Thymus (tissue), 11 donors: ENCODE data around the gene AUTS2. TPM values are rescaled to one million over a fixed set of nuclear protein-coding genes. Genes with fewer than 3 reads are reported as not detected.

Experiments
- DNase-seq, 9 donors: peaks; one replicate each; pipeline ENCODE4 v3.0.0-alpha.2; 2013; ENCODE audit warnings: low spot score in 9 of 9, low read depth in 6 of 9, missing footprints in 1 of 9
- H3K27ac ChIP-seq, 2 donors: one replicate each; pipeline ENCODE4 v1.5.1; 2013; ENCODE audit warnings: control low read depth in 1 of 2, low read depth in 1 of 2, low read length in 1 of 2, mild to moderate bottlenecking in 1 of 2, moderate library complexity in 1 of 2
- H3K27me3 ChIP-seq, 2 donors: one replicate each; pipeline ENCODE4 v1.5.1; 2013; ENCODE audit warnings: low read length in 1 of 2; ENCODE audit not compliant: control insufficient read depth in 2 of 2, insufficient read depth in 1 of 2
- H3K36me3 ChIP-seq, 2 donors: one replicate each; pipeline ENCODE4 v1.5.1; 2013; ENCODE audit warnings: low read length in 1 of 2, mild to moderate bottlenecking in 1 of 2, moderate library complexity in 1 of 2; ENCODE audit not compliant: control insufficient read depth in 2 of 2, insufficient read depth in 2 of 2
- H3K4me1 ChIP-seq, 2 donors: one replicate each; pipeline ENCODE4 v1.5.1; 2013; ENCODE audit warnings: low read length in 2 of 2; ENCODE audit not compliant: control insufficient read depth in 2 of 2, insufficient read depth in 2 of 2
- H3K4me3 ChIP-seq, 2 donors: one replicate each; pipeline ENCODE4 v1.5.1; 2013; ENCODE audit warnings: low read length in 2 of 2, control low read depth in 1 of 2, mild to moderate bottlenecking in 1 of 2
- H3K9me3 ChIP-seq, 2 donors: one replicate each; pipeline ENCODE4 v1.5.1; 2013; ENCODE audit warnings: low read length in 1 of 2, mild to moderate bottlenecking in 1 of 2; ENCODE audit not compliant: control insufficient read depth in 2 of 2, insufficient read depth in 1 of 2
- WGBS: extraction: QIAGEN DNeasy Blood & Tissue Kit; methylation state at CpG from one replicate; pipeline ENCODE4 v1.1.7; 2013; 5-methylcytosine and 5-hydroxymethylcytosine counted together
- polyA plus RNA-seq: library from polyadenylated mRNA; stranded (reverse); fragments of 200-250 nt; gene quantifications from one replicate; pipeline ENCODE4 v1.2.3, GENCODE V29; 2013
- total RNA-seq: library from RNA; stranded (reverse); fragments of 120-200 nt; gene quantifications from one replicate; pipeline ENCODE4 v1.2.4, GENCODE V29; 2013
- donor health status: healthy.

The AUTS2 gene
- total and polyA plus RNA-seq, 2 donors, result 9.2 to 17.1 TPM

DNA sequence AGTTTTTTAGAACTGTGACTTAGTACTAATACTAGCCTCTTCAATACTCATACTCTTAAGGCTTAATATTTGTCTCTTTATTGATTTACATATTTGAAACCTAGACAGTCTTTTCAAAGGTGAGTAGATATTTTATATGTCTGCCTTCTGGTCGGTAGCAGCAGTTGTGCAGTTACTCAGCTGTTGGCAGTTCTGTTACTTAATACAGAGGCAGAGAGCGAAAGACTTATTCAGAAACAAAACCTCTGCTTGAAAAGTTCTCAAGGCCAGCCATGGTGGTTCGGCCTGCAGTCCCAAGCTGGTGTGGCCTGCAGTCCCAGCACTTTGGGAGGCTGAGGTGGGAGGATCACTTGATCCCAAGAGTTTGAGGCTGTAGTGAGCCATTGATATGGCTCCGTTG, 84.2 kb downstream of the AUTS2 start:
- WGBS, result 88% methylated on average over 4 of the region's 4 CpGs
- no peak overlapping the region for H3K4me3 ChIP-seq
- H3K36me3 ChIP-seq, result no peaks in the 10 kb centered on the region
- H3K27ac ChIP-seq, result no peak overlapping the region
- H3K27me3 ChIP-seq, result no peaks in the 10 kb centered on the region
- no peaks in the 10 kb centered on the region for H3K9me3 ChIP-seq
- H3K4me1 ChIP-seq, result peaks cover 0 to 8% of the 10 kb centered on the region in 2 donors
- DNase-seq, result no peak

DNA sequence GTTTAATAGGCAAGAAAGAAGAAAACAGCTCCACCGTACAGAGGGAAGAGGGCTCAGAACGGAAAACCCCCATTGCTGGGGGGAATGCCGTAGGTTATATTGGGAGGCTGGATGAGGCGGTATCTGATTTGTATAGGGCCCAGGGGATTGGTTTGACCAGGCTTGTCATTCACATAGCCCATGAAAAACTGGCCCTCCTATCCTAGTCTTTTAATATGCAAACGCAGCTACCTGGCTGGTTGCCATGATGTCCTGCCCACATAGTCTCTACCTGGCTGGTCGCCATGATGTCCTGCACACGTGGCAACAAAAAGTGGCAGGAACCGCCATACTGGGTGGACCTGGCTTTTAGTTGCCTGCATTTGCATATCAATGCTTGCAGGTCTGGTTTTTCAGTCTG, 84.7 kb downstream of the AUTS2 start:
- H3K9me3 ChIP-seq, result no peaks in the 10 kb centered on the region
- H3K27me3 ChIP-seq, result no peaks in the 10 kb centered on the region
- no peaks in the 10 kb centered on the region for H3K36me3 ChIP-seq
- H3K27ac ChIP-seq, result no peak overlapping the region
- H3K4me3 ChIP-seq, result no peak overlapping the region
- 98% methylated on average over 8 of the region's 8 CpGs for WGBS
- H3K4me1 ChIP-seq, result peaks cover 0 to 5% of the 10 kb centered on the region in 2 donors
- DNase-seq, result no peak

DNA sequence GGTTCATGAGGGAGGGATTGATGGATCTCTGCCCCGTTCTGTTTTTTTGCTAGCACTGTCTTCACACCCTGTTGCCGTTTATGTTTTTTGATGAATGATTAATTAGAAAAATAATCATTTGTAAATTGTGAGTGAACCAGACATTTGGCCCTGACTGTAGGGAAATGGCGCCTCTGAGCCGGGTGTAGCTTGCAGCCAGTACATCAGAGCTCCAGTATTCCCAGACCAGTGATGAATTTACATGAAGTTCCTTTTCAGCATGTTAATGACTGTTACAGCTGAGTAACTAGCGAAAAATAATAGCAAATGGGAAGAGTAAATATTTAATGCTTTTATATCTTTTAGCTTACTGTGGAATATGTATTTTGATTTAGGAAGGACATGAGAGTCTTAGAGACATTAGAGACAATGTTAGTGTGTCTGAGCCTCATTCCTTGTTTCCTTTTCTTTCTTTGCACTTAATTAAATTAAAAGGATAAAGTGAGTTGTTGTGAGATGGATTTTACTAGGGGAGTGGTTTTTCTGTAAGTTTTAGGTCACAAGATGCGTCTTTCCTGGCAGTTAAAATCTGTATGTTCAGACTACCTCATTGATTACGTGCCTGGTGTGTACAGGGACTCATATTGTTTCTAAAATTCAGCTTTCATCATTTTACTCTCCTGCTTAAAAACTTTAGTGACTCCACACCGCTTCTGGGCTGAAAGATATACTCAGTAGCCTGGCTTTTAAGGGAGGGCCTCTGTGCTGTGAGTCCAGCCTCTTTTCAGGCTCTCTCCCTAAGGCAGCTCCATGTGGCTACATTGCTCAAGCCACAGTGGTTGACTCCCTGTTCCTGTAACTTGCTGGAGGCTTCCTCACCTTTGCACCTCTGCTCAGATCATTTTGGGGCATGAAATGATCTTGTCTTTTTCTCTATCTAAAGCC, 86.4 kb downstream of the AUTS2 start:
- H3K36me3 ChIP-seq, result no peaks in the 10 kb centered on the region
- no peak overlapping the region for H3K4me3 ChIP-seq
- H3K4me1 ChIP-seq, result no peaks in the 10 kb centered on the region
- no peaks in the 10 kb centered on the region for H3K9me3 ChIP-seq
- no peak overlapping the region for H3K27ac ChIP-seq
- no peaks in the 10 kb centered on the region for H3K27me3 ChIP-seq
- 98% methylated on average over 8 of the region's 8 CpGs for WGBS
- DNase-seq, result no peak

DNA sequence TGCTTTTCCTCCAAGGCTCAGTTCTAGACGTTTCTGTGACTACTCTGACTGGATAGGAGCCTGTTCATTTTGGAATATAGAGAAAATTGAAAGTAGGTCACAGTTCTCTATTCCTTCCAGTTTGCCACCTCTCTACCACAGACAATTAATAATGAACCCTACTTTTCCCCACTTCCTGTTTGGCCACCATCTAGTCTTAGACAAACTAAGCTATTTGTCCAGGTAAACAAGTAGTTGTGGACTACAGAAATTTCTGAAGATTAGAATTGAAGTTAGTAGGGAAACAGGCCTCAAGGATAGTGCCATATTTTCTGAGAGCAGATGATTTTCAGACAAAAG, 87.0 kb downstream of the AUTS2 start:
- H3K4me1 ChIP-seq, result no peaks in the 10 kb centered on the region
- no peak overlapping the region for H3K27ac ChIP-seq
- H3K4me3 ChIP-seq, result no peak overlapping the region
- no peaks in the 10 kb centered on the region for H3K27me3 ChIP-seq
- H3K36me3 ChIP-seq, result no peaks in the 10 kb centered on the region
- no peak for DNase-seq
- 43% methylated on average over 1 of the region's 1 CpG for WGBS
- no peaks in the 10 kb centered on the region for H3K9me3 ChIP-seq

DNA sequence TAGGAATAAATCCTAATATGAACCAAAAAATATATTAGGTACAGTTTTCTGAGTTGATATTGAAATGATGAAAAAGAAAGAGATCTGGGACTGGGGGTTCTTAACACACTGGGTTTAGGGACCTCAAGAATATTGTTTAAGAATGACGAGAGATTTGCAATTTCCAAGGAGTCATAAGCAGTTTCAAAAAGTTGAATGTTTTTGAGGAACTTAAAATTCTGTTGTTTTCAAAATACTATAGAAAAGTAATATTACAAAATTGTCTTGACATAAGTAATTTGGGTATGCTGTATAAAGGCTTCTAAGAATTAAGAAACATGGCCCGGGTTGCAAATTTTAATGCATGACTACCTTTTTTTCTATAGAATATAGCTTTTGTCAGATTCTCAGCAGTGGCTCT, 88.1 kb downstream of the AUTS2 start:
- Histone ChIP-seq H3K9me3 (no peaks in the 10 kb centered on the region), H3K27me3 (no peaks in the 10 kb centered on the region), H3K36me3 (no peaks in the 10 kb centered on the region), H3K27ac (no peak overlapping the region), H3K4me3 (no peak overlapping the region), H3K4me1 (peaks cover 0 to under 1% of the 10 kb centered on the region in 2 donors)
- DNase-seq, result no peak
- 97% methylated on average over 2 of the region's 2 CpGs for WGBS

DNA sequence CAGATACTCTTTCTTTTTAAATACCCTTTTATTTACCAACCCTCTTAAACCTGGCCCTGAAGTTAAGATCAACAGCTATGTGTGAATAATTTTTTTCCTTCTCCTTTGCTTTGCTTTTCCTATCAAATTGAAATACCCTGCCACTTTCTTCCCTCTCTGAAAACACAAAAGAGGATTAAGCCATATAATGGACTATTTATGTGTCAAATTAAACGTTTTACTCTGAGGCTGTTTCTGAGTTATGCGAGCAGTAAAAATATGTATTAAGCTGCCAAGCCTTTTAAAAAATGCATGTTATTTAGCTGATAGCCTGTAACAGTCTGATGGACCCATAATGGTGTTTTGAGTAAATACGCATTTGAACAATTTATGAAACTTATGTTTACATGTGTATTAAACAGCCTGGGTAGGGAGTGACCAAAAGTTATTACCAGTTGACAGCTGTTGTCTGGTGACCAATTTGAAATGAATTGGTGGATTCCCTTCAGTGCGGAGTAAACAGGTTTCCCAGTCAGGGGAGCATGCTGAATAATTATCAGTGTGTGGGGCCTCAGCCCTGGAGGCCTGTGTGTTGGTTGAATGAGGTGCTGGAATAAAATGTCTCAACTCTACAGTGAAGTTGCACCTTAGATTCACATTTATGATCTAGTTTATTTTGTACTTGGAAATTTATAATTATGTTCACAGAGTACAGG, 89.6 kb downstream of the AUTS2 start:
- Histone ChIP-seq H3K27ac (no peak overlapping the region), H3K9me3 (no peaks in the 10 kb centered on the region), H3K4me3 (no peak overlapping the region), H3K4me1 (peaks cover 4 to 7% of the 10 kb centered on the region in 2 donors), H3K27me3 (no peaks in the 10 kb centered on the region), H3K36me3 (no peaks in the 10 kb centered on the region)
- 96% methylated on average over 4 of the region's 4 CpGs for WGBS
- no peak for DNase-seq

DNA sequence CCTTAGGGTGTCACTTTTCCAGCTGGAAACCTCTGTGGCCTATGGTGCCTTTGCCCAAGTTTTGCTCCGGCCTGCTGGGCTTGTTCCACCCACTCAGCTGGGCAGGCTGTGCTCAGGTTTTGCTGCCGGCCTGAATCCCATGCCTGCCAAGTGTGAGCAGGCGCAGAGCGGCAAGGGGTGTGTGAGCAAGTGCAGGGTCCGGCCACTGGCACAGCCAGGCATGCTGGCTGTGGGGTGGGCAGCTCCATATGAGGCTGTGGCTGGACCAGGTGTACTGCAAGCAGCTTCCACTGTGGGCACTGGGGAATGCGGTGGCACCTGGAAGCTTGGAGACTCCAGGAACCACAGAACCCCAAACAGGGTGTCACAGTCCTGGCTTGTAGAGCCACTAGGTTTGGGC, 92.1 kb downstream of the AUTS2 start:
- Histone ChIP-seq H3K36me3 (no peaks in the 10 kb centered on the region), H3K27me3 (no peaks in the 10 kb centered on the region), H3K9me3 (no peaks in the 10 kb centered on the region), H3K4me1 (peaks cover 4 to 11% of the 10 kb centered on the region in 2 donors), H3K27ac (no peak overlapping the region), H3K4me3 (no peak overlapping the region)
- WGBS, result 93% methylated on average over 6 of the region's 6 CpGs
- DNase-seq, result no peak

DNA sequence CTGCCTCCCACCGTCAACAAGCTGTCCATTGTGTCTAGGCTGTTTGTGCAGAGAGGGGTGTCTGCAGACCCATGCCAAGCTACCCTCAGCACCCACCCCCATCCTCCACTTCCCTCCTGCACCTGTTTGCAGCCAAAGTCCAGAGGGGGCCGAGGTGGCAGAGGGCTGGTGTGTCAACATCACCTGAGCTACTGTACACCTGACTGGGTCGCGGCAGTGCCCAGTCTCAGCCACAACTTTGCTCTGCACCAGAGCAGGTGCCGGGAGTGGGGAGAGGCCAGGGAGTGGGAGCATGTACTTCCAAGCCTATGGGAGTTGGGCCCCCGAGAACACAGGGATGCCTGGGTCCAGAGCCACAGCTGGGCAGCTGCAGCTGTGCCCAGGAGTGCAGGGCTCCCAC, 93.1 kb downstream of the AUTS2 start:
- H3K4me1 ChIP-seq, result peaks cover 11 to 18% of the 10 kb centered on the region in 2 donors
- no peaks in the 10 kb centered on the region for H3K36me3 ChIP-seq
- WGBS, result 86% methylated on average over 6 of the region's 6 CpGs
- H3K27ac ChIP-seq, result no peak overlapping the region
- H3K27me3 ChIP-seq, result no peaks in the 10 kb centered on the region
- no peak overlapping the region for H3K4me3 ChIP-seq
- DNase-seq, result no peak
- H3K9me3 ChIP-seq, result no peaks in the 10 kb centered on the region

DNA sequence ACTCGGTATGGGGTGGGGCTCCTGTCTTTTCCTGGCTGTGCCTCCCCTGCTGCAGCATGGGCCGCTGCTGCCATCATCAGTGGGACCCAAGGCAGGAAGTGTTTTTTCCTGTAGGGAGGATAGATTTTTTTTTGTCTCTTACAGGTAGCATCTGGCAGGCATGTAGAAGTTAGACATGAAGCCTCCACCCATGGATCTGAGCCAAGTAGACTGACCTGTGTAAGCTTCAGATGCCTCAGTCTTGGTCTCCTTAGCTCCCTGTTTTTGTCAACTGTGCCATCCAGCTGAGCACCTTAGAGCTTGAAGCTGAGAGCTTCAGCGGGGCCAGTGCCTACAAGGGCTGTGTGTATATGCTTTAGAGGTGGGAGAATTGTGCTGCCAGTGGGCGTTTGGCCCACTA, 93.5 kb downstream of the AUTS2 start:
- Histone ChIP-seq H3K27ac (no peak overlapping the region), H3K4me1 (peaks cover 12 to 20% of the 10 kb centered on the region in 2 donors), H3K9me3 (no peaks in the 10 kb centered on the region), H3K27me3 (no peaks in the 10 kb centered on the region), H3K4me3 (no peak overlapping the region), H3K36me3 (no peaks in the 10 kb centered on the region)
- no peak for DNase-seq
- 59% methylated on average over 4 of the region's 4 CpGs for WGBS
